HG03565 (cell line): ENCODE measurements around the gene LAPTM5.

Experiments
- ATAC-seq: cut with Tn5 transposase; IDR thresholded peaks from one replicate; pipeline ENCODE4 v1.9.1; 2021; ENCODE audit warnings: mild to moderate bottlenecking, moderate library complexity; ENCODE audit not compliant: unreplicated experiment

LAPTM5 gene

GRCh38 chr1:30720271-30721223, 37.0 kb downstream of the LAPTM5 start:
- ATAC-seq, result no peak

GRCh38 chr1:30719406-30720270, 37.9 kb downstream of the LAPTM5 start:
- ATAC-seq, result no peak

DNA sequence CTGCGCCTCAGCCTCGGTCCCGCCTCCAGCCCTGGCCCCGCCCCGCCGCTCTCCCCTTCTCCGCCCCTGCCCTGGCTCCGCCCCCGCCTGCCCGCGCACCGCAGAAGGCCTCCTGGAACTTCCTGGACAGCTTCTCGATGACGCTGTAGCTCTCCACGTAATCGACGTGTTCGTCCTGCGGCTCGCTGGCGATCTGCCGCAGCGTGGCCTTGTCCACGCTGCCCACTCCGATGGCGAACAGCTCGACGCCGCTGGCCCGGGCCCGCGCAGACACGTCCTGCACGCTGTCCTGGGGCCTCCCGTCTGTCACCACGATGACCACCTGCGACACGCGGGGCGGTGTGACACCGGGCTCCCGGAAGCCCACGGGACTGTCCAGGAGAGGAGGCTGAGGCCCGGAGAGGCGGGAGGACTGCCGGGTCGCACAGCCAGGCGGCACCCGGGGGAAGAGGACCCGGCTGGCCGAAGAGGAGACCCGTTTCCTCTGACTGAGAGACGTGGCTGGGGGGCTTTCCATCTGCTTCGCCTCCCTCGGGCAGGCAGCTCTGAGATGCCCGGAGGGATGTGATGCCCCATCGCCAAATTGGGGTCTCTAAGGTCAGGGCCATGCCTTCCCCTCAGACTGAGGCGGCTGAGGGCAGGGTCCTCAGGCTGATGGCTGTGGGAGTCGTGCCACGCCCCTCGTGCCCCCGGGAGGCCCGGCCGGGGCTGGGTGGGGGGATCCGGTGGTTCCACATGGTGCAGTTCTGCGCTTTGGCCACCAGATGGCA, 38.8 kb downstream of the LAPTM5 start:
- ATAC-seq, result peak; percentile 46

DNA sequence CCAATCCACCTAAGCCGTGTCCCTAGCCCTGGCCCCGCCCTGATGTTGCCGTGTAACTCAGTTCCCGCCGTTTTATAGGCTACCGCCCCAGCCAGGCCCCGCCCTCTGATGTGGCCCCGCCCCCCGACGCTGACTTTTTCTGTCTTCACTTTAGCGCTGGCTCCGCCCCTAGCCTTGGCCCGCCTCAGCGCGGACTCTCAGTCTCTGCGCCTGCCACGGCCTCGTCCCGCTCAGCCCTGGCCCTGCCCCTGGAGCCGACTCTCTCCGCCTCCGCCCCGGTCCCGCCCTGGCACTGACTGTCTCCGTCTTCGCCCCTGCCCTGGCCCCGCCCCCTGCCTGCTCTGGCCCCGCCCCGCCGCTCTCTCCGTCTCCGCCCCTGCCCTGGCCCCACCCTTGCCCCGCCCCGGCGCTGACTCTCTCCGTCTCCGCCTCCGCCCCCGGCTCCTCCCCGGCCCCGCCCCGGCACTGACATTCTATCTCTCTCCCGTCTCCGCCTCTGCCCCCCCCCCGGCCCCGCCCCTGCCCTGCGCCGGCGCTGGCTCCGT, 39.4 kb downstream of the LAPTM5 start:
- peak; percentile 72 for ATAC-seq

DNA sequence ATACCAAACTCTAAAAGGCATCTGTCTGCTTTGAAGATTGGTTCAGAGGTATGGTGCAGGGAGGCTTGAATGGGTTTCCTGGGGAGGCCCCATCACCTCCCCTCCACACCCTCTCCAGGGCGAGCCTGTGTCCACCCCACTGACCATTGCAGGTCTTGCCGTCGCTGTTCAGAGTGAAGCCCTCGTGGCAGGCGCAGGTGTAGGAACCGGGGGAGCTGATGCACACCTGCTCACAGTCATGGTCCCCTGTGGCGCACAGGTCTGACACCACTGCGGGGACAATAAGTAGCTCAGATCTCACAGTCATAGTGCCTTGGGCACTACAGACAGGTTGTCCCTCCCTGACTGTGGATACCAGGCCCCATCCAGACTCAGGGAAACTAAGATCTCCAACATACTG, 40.9 kb downstream of the LAPTM5 start:
- ATAC-seq, result no peak

DNA sequence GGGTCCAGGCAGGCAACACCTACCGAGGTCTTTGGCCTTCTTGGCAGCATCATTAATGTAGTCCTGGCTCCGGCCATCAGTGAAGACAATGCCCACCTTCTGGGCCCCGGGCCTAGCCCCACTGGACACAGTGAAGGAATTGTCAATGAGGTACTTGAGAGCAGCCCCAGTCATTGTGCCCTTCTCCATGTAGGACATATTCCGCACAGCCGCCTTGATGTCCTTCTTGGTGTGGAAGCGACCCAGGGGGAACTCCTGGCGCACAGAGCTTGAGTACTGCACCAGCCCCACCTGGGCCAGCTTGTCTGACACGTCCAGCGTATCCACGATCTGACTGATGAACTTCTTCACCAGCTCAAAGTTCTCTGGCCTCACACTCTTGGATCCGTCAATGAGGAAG, 41.7 kb downstream of the LAPTM5 start:
- no peak for ATAC-seq

DNA sequence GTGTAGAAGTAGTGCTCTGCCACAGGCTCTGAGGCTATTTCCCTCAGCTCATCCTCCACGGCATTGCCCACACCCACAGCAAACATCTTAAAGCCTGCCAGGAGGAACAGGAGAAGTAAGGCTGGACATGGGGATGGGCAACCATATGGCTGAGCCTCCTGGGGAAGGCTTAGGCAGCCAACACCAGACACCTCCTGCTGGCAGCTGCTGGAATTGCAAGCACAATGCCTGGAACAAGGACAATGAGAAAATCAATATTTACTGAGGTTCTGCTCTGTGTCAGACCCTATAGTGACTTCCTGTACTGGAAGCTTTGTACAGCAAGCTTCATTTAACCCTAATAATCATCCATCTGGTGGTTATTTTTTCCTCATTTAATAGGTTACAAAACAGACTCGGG, 42.4 kb downstream of the LAPTM5 start:
- no peak for ATAC-seq

GRCh38 chr1:30714536-30715090, 43.0 kb downstream of the LAPTM5 start:
- ATAC-seq, result no peak

- no peak for ATAC-seq
These were observed 43.5 kb downstream of the LAPTM5 start for GRCh38 chr1:30714025-30714424.

DNA sequence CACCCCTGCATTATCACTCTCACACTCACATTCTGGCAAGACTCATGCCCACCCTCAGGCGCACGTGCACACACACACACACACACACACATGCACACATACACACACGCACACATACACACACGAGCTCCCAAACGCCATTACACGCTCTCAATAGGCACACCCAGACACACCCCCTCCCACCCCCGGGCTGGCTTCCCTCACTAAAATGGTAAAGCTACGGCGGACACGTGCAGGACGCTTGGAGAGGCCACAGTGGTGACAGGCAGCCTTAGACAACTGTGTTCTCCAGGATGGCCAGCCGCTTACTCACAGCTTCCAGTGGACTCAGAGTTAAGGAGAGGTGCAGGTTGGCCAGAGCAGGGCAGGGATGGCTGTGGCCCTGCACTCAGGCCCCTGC, 44.3 kb downstream of the LAPTM5 start:
- ATAC-seq, result no peak

GRCh38 chr1:30712583-30712982, 45.0 kb downstream of the LAPTM5 start:
- ATAC-seq, result no peak

GRCh38 chr1:30710407-30710806, 47.2 kb downstream of the LAPTM5 start:
- no peak for ATAC-seq

GRCh38 chr1:30708361-30708728, 49.2 kb downstream of the LAPTM5 start:
- ATAC-seq, result no peak

GRCh38 chr1:30707412-30708360, 49.9 kb downstream of the LAPTM5 start:
- no peak for ATAC-seq

DNA sequence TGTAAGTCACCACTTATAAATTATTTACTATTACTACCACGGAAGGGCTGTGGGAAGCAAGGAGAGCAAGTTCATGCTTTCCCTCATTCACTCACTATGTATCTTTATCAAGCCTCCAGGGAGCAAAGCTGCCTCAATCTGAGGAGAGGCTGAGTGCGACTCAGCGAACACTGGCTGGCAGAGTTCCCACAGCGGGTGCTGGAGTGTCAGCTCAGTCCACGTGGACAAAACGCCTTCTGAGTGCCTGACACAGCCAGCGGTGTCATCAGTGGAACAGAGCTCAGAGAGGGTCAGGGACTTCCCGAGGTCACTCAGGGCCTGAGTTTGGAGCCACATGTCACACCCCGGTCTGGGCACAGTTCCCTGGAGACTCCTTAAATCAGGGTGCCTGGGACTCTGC, 51.0 kb downstream of the LAPTM5 start:
- no peak for ATAC-seq

DNA sequence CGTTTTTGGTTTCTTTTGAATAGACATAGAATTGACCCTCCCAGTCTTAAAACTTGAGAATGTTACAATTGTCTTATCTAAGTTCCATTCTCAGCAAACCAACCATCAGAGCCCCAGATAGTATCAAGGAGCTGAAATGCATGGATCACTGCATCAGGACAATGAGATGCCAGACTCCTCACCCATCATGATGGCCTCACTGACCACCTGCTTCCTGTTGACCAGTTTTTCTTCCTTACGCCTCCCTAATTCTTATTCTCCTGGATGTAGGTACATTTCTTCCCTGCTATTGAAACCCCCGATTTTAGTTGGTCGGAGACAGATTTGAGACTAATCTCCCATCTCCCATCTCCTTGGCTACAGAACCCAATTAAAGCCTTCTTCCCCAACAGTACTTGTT, 51.9 kb downstream of the LAPTM5 start:
- ATAC-seq, result no peak

GRCh38 chr1:30704765-30705509, 52.6 kb downstream of the LAPTM5 start:
- ATAC-seq, result no peak

DNA sequence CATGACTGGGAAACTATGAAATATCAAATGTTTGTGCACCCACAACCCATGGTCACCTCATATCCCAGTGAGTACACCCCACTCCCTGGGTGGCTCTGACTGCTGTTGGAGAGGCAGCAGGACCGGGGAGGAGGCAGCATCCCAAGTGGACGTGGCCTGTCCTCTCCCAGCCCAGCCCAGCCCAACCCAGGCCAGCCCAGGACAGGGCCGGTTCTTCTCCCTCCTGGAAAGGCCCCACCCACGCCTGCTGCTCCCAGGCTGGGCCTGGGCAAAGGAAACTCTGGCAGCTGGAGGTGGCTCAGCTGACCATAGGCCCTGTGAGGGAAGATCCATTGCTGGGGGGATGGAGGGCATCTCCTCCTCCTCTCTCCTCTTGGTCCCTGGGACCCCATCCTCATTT, 53.3 kb downstream of the LAPTM5 start:
- ATAC-seq, result no peak

- ATAC-seq, result no peak
These were observed 54.8 kb downstream of the LAPTM5 start for GRCh38 chr1:30702823-30703222.
